WTC11 (cell line): ENCODE results near the gene CHRM4. TPM values are rescaled to one million over a fixed set of nuclear protein-coding genes. Genes with fewer than 3 reads are reported as not detected.
A peak's percentile ranks its signal among the peaks of the same experiment; 100 is the strongest.

ENCODE experiments used
- AR ChIP-seq: fragments of 250-450 bp; sonication (Bioruptor Pico); IDR thresholded peaks from 2 replicates; pipeline ENCODE4 v1.9.0; 2021; ENCODE audit warnings: mild to moderate bottlenecking
- ATF6 ChIP-seq: sonication (generic); formaldehyde crosslinking; IDR thresholded peaks from 2 replicates; pipeline ENCODE4 v1.8.1; 2023; ENCODE audit warnings: mild to moderate bottlenecking, missing genetic modification reagents
- CTCF ChIP-seq: fragments of 200-600 bp; IDR thresholded peaks from 2 replicates; pipeline ENCODE4 v1.8.0; 2022; ENCODE audit warnings: antibody characterized with exemption
- E2F4 ChIP-seq: sonication (generic); formaldehyde crosslinking; IDR thresholded peaks from 2 replicates; pipeline ENCODE4 v1.8.1; 2022; ENCODE audit warnings: low read depth, mild to moderate bottlenecking, moderate library complexity, missing genetic modification reagents, borderline replicate concordance
- ESRRA ChIP-seq: sonication (generic); formaldehyde crosslinking; IDR thresholded peaks from 2 replicates; pipeline ENCODE4 v1.8.1; 2022; ENCODE audit warnings: mild to moderate bottlenecking, missing genetic modification reagents, borderline replicate concordance
- ETV6 ChIP-seq: sonication (generic); formaldehyde crosslinking; IDR thresholded peaks from 2 replicates; pipeline ENCODE4 v1.8.1; 2022; ENCODE audit warnings: mild to moderate bottlenecking, missing genetic modification reagents
- FOXK1 ChIP-seq: sonication (generic); formaldehyde crosslinking; IDR thresholded peaks from 2 replicates; pipeline ENCODE4 v1.8.0; 2022; ENCODE audit warnings: mild to moderate bottlenecking, moderate library complexity, missing genetic modification reagents
- FOXP1 ChIP-seq: sonication (generic); formaldehyde crosslinking; IDR thresholded peaks from 2 replicates; pipeline ENCODE4 v1.8.0; 2022; ENCODE audit warnings: missing genetic modification reagents, mild to moderate bottlenecking, moderate library complexity, borderline replicate concordance
- FOXP4 ChIP-seq: sonication (generic); formaldehyde crosslinking; IDR thresholded peaks from 2 replicates; pipeline ENCODE4 v1.8.0; 2022; ENCODE audit warnings: mild to moderate bottlenecking, missing genetic modification reagents
- HMGA2 ChIP-seq: fragments of 250-450 bp; sonication (Bioruptor Pico); IDR thresholded peaks from 2 replicates; pipeline ENCODE4 v1.4.0; 2021; ENCODE audit warnings: mild to moderate bottlenecking, moderate library complexity
- JUN ChIP-seq: sonication (generic); formaldehyde crosslinking; IDR thresholded peaks from 2 replicates; pipeline ENCODE4 v1.8.0; 2023; ENCODE audit warnings: mild to moderate bottlenecking, missing genetic modification reagents
- NR2C2 ChIP-seq: sonication (generic); formaldehyde crosslinking; IDR thresholded peaks from 2 replicates; pipeline ENCODE4 v1.8.0; 2022; ENCODE audit warnings: mild to moderate bottlenecking, missing genetic modification reagents
- SOX15 ChIP-seq: fragments of 250-450 bp; sonication (Bioruptor Pico); IDR thresholded peaks from 2 replicates; pipeline ENCODE4 v1.9.0; 2021; ENCODE audit warnings: mild to moderate bottlenecking
- SP1 ChIP-seq: sonication (generic); formaldehyde crosslinking; conservative IDR thresholded peaks from 2 replicates; pipeline ENCODE4 v1.8.1; 2022; ENCODE audit warnings: missing genetic modification reagents
- TEAD1 ChIP-seq: sonication (generic); formaldehyde crosslinking; IDR thresholded peaks from 2 replicates; pipeline ENCODE4 v1.8.0; 2022; ENCODE audit warnings: mild to moderate bottlenecking, missing genetic modification reagents
- TP53 ChIP-seq: sonication (generic); formaldehyde crosslinking; IDR thresholded peaks from 2 replicates; pipeline ENCODE4 v1.8.1; 2023; ENCODE audit warnings: mild to moderate bottlenecking, missing genetic modification reagents
- ZBTB21 ChIP-seq: sonication (generic); formaldehyde crosslinking; IDR thresholded peaks from 2 replicates; pipeline ENCODE4 v1.8.1; 2023; ENCODE audit warnings: mild to moderate bottlenecking, missing genetic modification reagents, borderline replicate concordance
- ZNF423 ChIP-seq: fragments of 250-450 bp; sonication (Bioruptor Pico); IDR thresholded peaks from 2 replicates; pipeline ENCODE4 v2.1.2; 2022; ENCODE audit warnings: mild to moderate bottlenecking, moderate library complexity
- ZNF425 ChIP-seq: fragments of 250-450 bp; sonication (Bioruptor Pico); conservative IDR thresholded peaks from 2 replicates; pipeline ENCODE4 v1.9.0; 2021; ENCODE audit warnings: mild to moderate bottlenecking
- total RNA-seq: library from RNA; stranded (reverse); gene quantifications from 3 replicates; pipeline ENCODE4 v1.2.3, GENCODE V29; 2021
- TF ChIP-seq, protein P1 (sequence below): sonication (generic); formaldehyde crosslinking; IDR thresholded peaks from 2 replicates; pipeline ENCODE4 v1.8.0; 2022; ENCODE audit warnings: missing genetic modification reagents
- TF ChIP-seq, protein P2 (sequence below): sonication (generic); formaldehyde crosslinking; IDR thresholded peaks from 2 replicates; pipeline ENCODE4 v1.8.1; 2023; ENCODE audit warnings: mild to moderate bottlenecking, missing genetic modification reagents, moderate library complexity

Gene CHRM4
- total RNA-seq, 1 experiment from 2014 or later: 0.85 TPM

GRCh38 chr11:46389450-46390330 lies 1.9 kb downstream of the CHRM4 start (continued):
- TF ChIP-seq FOXP4: no peak
- TF ChIP-seq, protein P1, sequence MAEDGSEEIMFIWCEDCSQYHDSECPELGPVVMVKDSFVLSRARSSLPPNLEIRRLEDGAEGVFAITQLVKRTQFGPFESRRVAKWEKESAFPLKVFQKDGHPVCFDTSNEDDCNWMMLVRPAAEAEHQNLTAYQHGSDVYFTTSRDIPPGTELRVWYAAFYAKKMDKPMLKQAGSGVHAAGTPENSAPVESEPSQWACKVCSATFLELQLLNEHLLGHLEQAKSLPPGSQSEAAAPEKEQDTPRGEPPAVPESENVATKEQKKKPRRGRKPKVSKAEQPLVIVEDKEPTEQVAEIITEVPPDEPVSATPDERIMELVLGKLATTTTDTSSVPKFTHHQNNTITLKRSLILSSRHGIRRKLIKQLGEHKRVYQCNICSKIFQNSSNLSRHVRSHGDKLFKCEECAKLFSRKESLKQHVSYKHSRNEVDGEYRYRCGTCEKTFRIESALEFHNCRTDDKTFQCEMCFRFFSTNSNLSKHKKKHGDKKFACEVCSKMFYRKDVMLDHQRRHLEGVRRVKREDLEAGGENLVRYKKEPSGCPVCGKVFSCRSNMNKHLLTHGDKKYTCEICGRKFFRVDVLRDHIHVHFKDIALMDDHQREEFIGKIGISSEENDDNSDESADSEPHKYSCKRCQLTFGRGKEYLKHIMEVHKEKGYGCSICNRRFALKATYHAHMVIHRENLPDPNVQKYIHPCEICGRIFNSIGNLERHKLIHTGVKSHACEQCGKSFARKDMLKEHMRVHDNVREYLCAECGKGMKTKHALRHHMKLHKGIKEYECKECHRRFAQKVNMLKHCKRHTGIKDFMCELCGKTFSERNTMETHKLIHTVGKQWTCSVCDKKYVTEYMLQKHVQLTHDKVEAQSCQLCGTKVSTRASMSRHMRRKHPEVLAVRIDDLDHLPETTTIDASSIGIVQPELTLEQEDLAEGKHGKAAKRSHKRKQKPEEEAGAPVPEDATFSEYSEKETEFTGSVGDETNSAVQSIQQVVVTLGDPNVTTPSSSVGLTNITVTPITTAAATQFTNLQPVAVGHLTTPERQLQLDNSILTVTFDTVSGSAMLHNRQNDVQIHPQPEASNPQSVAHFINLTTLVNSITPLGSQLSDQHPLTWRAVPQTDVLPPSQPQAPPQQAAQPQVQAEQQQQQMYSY (CRISPR knock-in tag): no peak
- no peak for TF ChIP-seq NR2C2 (CRISPR knock-in tag)
- no peak for TF ChIP-seq AR (CRISPR knock-in tag)
- no peak for TF ChIP-seq ZBTB21 (CRISPR knock-in tag)
- TF ChIP-seq SP1 (CRISPR knock-in tag): peak; percentile 76
- peak; percentile 53; the same call in 1 of the 2 replicates for TF ChIP-seq FOXP1 (CRISPR knock-in tag)
- TF ChIP-seq TEAD1 (CRISPR knock-in tag): no peak
- TF ChIP-seq SOX15 (CRISPR knock-in tag): no peak
- no peak for TF ChIP-seq ESRRA
- no peak for TF ChIP-seq ZNF425 (CRISPR knock-in tag)
- peak; percentile 66; the same call in 1 of the 2 replicates for TF ChIP-seq ETV6
- TF ChIP-seq E2F4 (CRISPR knock-in tag): no peak
- TF ChIP-seq, protein P2, sequence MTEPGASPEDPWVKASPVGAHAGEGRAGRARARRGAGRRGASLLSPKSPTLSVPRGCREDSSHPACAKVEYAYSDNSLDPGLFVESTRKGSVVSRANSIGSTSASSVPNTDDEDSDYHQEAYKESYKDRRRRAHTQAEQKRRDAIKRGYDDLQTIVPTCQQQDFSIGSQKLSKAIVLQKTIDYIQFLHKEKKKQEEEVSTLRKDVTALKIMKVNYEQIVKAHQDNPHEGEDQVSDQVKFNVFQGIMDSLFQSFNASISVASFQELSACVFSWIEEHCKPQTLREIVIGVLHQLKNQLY (CRISPR knock-in tag): 0 out of 2 replicates have a peak, but pooled peaks have one; percentile 65
- TF ChIP-seq FOXK1 (CRISPR knock-in tag): 0 out of 2 replicates have a peak, but pooled peaks have one; percentile 29
- no peak for TF ChIP-seq TP53
- no peak for TF ChIP-seq ATF6 (CRISPR knock-in tag)
- TF ChIP-seq ZNF423 (CRISPR knock-in tag): peak; percentile 93
- peak; percentile 63 for TF ChIP-seq CTCF
- no peak for TF ChIP-seq HMGA2 (CRISPR knock-in tag)
- TF ChIP-seq JUN (CRISPR knock-in tag): no peak
